Bronchial epithelial cell (primary cell): ENCODE results near the gene SH3BGRL2. TPM values are rescaled to one million over a fixed set of nuclear protein-coding genes. Genes with fewer than 3 reads are reported as not detected.

Source experiments
- DNase-seq: peaks from one replicate; pipeline ENCODE4 v3.0.0-alpha.2; 2010; ENCODE audit warnings: low read depth
- FAIRE-seq: peaks from 2 replicates; lab custom pipeline; 2011; peaks lifted over from hg19 to GRCh38; lab: Jason Lieb, UNC
- H3K27me3 ChIP-seq: 2 replicates; pipeline ENCODE4 v1.5.1; 2011; ENCODE audit warnings: low read length; ENCODE audit not compliant: control insufficient read depth, insufficient read depth
- H3K36me3 ChIP-seq: 2 replicates; pipeline ENCODE4 v1.5.1; 2011; ENCODE audit warnings: low read length; ENCODE audit not compliant: control insufficient read depth, insufficient read depth
- H3K4me3 ChIP-seq: 2 replicates; pipeline ENCODE4 v1.5.1; 2011; ENCODE audit warnings: mild to moderate bottlenecking, low read depth, low read length, control low read depth
- total RNA-seq: library from RNA; depleted of rRNA; stranded (reverse); fragments of >200 nt; gene quantifications from 2 replicates; pipeline ENCODE4 v1.2.1, GENCODE V29; 2014
- TF ChIP-seq, protein P1 (sequence below): IDR thresholded peaks from 2 replicates; pipeline ENCODE4 v1.5.1; 2011; ENCODE audit warnings: mild to moderate bottlenecking, moderate library complexity, low read length, control low read depth, inconsistent platforms; ENCODE audit not compliant: insufficient read depth, severe bottlenecking

Gene SH3BGRL2
- total RNA-seq, 1 donor from 2014 or later = 15.0 TPM

DNA sequence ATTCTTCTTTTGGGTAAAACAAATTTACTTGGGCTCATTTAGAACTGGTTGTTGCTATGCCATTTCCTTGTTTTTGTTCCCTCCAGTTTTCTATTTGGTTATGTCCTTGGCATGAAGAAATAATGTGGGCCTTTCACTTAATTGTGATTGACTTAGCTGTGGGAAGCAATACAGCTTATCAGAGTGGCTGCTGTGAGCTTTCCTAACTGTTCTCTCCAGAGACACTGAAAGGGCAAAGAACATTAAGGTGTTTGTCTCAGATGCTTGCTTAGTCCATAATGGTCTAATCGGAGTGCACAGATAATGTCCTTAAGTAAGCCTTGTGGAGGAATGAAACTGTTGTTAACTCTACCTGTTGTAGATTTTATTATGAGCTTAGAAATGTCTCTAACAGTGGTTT is 56.6 kb downstream of the SH3BGRL2 start:
- Histone ChIP-seq H3K27me3 (no peaks in the 10 kb centered on the region), H3K36me3 (no peaks in the 10 kb centered on the region), H3K4me3 (no peak overlapping the region)
- no peak for DNase-seq
- TF ChIP-seq, protein P1, sequence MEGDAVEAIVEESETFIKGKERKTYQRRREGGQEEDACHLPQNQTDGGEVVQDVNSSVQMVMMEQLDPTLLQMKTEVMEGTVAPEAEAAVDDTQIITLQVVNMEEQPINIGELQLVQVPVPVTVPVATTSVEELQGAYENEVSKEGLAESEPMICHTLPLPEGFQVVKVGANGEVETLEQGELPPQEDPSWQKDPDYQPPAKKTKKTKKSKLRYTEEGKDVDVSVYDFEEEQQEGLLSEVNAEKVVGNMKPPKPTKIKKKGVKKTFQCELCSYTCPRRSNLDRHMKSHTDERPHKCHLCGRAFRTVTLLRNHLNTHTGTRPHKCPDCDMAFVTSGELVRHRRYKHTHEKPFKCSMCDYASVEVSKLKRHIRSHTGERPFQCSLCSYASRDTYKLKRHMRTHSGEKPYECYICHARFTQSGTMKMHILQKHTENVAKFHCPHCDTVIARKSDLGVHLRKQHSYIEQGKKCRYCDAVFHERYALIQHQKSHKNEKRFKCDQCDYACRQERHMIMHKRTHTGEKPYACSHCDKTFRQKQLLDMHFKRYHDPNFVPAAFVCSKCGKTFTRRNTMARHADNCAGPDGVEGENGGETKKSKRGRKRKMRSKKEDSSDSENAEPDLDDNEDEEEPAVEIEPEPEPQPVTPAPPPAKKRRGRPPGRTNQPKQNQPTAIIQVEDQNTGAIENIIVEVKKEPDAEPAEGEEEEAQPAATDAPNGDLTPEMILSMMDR = no peak
- no peak for FAIRE-seq

GRCh38 chr6:79694156-79694555 is 63.0 kb downstream of the SH3BGRL2 start:
- DNase-seq (no peak), FAIRE-seq (no peak)
- Histone ChIP-seq H3K36me3 (no peaks in the 10 kb centered on the region), H3K4me3 (no peak overlapping the region), H3K27me3 (no peaks in the 10 kb centered on the region)
- TF ChIP-seq, protein P1 = no peak

GRCh38 chr6:79694623-79695343 is 63.7 kb downstream of the SH3BGRL2 start:
- TF ChIP-seq, protein P1 = peak; percentile 62
- Histone ChIP-seq H3K27me3 (no peaks in the 10 kb centered on the region), H3K4me3 (no peak overlapping the region), H3K36me3 (no peaks in the 10 kb centered on the region)
- DNase-seq = peak; percentile 8
- FAIRE-seq = no peak

GRCh38 chr6:79697430-79697829 is 66.3 kb downstream of the SH3BGRL2 start:
- H3K36me3 ChIP-seq = no peaks in the 10 kb centered on the region
- no peak overlapping the region for H3K4me3 ChIP-seq
- no peak for DNase-seq
- TF ChIP-seq, protein P1 = no peak
- no peak for FAIRE-seq
- no peaks in the 10 kb centered on the region for H3K27me3 ChIP-seq

DNA sequence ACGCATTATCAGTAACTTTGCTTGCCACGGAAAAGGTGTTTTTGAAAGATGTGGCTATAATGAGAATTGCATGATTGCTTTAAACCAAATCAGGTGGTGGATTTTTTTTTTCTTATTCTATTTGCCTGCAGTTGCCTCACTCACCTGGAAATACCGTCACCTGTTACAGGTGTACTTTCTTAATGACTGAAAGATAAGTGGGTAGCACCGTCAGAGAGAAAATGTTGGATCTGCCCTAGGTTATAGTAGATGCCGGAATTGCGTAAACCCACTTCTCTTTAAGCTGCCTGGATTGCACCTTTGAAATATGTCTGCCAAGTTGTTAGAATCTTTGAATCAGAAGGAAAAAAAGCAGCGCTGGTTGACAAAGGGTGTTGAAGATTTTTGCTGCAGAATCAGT is 68.5 kb downstream of the SH3BGRL2 start:
- no peak overlapping the region for H3K4me3 ChIP-seq
- no peaks in the 10 kb centered on the region for H3K27me3 ChIP-seq
- FAIRE-seq (no peak), DNase-seq (no peak)
- TF ChIP-seq, protein P1 = no peak
- H3K36me3 ChIP-seq = no peaks in the 10 kb centered on the region

DNA sequence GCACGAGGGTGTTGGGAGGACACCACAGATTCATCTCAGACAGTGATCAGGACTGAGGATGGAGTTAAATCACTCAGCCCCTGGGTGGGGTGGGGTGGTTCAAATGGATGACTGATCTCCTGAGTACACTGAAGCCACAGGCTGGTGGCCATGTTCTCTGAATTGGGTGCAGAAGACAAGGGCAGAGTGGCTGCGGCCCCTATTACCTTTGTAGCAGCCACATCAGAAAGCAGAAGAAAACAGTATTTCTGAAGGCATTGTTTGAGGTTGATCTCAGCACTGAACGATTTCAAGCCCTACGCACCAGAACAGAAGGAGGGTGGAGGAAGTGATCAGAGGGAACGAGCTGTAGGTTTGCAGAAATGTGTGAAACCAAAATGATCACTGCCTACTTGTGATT is 71.6 kb downstream of the SH3BGRL2 start:
- no peak overlapping the region for H3K4me3 ChIP-seq
- TF ChIP-seq, protein P1 = no peak
- DNase-seq (no peak), FAIRE-seq (no peak)
- H3K27me3 ChIP-seq = no peaks in the 10 kb centered on the region
- H3K36me3 ChIP-seq = no peaks in the 10 kb centered on the region
